ENCODE data around the gene SYT15B.
A peak's percentile ranks its signal among the peaks of the same experiment; 100 is the strongest.
"Not testable (repeated sequence)": the region's sequence is repeated elsewhere in the genome, so short reads cannot be mapped to it uniquely, and the experiment has no call there.

The SYT15B gene

DNA sequence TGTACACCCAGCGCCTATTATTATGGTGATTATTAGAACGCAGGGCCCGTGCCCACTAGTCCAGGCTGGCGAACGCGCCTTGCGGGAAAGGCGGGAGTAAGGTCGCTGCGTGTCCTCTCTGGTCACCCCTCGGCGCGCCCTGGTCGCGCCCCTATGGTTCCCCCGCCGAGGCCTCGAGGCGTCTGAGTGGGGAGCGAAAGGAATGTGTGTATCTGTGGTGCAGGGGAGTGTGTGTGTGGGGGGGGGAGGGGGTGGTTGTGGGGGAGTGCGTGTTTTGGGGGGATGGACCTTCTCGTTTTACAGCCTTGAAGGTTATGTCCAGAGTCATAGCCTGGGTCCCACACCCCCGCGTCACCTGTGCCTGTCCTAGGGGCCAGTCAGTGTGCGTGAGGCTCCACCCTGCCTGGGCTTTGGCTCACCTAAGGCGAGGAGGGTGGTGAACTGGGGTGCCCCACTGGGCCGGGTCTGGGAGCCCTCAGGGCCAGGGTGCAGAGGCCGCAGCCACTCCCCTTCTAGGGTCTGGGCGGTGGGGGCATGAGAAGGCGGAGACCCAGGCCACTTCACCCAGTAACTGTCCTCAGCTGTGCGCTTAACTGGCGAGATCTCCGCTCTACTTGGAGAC, at the start of gene SYT15B:
Gene SYT15B, minus strand, starts transcription at position 39 of the 622 bp plus-strand sequence. CDS start 952 bp downstream, outside the sequence.
- TF ChIP-seq GATA2, GATA3 (IDR thresholded peaks at IDR 0.05; ENCODE audit: low read depth, low read length): not testable (repeated sequence)

DNA sequence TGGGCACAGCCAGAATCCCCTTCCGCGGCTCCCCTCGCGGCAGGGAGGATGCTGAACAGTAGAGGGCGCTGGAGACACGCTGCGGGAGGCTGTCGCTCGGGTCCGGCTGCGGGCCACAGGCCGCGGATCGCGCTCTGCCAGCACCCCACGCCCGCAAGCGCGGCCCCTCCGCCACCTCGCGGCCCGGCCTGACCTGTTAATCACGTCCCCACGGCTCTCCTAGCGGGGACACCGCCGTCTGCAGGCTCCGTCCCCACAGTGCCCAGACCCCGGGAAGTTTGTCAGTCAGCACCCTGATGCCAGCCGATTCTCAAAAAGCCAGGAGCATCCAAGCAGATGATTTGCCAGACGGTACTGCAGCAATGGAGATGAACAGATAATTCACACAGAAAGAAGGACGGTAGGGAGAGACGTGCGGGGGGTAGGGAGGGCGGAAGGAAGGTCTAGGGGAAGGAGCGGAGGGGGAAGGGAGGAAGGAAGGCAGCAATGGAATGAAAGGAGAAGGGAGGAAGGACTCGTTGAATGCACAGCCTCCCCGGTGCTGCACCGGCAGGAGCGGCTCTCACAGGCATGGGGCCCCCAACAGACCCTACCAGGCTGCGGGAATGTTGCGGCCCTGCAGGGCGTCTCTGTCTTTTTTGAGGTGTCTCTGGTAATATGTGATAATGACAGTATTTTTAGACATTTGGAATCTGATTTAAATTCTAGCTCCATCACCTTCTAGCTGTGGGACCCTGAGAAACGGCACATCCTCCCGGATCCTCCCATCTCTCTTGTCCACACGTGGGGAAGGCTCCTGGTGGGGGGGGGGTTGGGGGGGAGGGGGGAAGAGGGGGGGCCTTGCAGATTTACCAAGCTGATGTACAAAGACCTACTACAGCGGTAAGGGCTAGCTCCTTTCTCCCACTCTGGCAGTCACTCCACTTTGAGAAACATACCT, 19.5 kb downstream of the SYT15B start:
- TF ChIP-seq GATA2 (IDR thresholded peaks at IDR 0.05; ENCODE audit: low read depth, low read length): 0 out of 2 replicates have a peak, but pooled peaks have one; percentile 27
